ENCODE results near the gene STX10. TPM values are rescaled to one million over a fixed set of nuclear protein-coding genes. Genes with fewer than 3 reads are reported as not detected.

Gene STX10
- total RNA-seq, 1 donor from 2014 or later, result 60.7 TPM

DNA sequence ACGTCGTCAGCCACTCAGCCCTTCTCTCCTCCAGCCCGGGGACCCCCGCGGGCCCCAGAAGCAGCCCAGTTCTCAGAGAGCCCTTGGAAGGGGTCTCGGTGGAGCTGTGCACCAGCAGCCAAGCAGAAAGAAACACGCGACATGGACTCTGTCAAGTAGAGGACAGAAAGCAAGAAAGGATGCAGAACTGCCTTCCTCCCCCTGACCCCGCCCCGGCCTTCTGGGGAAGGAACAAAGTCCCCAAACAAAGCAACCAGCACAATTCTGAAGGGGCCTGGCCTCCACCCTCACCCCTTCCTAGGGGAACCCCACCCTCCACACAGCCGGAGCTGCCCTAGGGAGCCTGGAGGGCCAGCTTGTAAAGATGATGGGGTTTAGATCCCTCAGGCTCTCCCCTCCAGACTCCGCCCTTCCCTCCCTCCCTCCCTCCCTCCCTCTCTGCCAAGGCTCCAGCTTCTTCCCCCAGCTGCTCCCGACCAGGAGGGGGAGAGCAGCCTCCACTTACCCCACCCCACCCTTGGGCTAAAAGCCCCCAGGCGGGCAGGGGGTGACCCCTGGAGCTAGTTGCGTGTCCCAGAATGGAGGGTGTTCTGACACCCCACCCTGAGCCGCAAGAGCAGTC lies 55.3 kb downstream of the STX10 start:
- H3K27ac Mint-ChIP-seq (ENCODE audit: unreplicated experiment), result no peak overlapping the region
- DNase-seq (ENCODE audit: low read depth, low spot score), result no peak

GRCh38 chr19:13094106-13094504 lies 56.1 kb downstream of the STX10 start:
- Mint-ChIP-seq H3K4me3 (no peak overlapping the region), H3K4me1 (peaks cover 24% of the 10 kb centered on the region), H3K36me3 (ENCODE audit: low read depth) (no peaks in the 10 kb centered on the region), H3K27me3 (ENCODE audit: low read depth) (peaks cover 92% of the 10 kb centered on the region), H3K27ac (ENCODE audit: unreplicated experiment) (no peak overlapping the region), H3K9me3 (no peaks in the 10 kb centered on the region)
- TF ChIP-seq, protein P1, sequence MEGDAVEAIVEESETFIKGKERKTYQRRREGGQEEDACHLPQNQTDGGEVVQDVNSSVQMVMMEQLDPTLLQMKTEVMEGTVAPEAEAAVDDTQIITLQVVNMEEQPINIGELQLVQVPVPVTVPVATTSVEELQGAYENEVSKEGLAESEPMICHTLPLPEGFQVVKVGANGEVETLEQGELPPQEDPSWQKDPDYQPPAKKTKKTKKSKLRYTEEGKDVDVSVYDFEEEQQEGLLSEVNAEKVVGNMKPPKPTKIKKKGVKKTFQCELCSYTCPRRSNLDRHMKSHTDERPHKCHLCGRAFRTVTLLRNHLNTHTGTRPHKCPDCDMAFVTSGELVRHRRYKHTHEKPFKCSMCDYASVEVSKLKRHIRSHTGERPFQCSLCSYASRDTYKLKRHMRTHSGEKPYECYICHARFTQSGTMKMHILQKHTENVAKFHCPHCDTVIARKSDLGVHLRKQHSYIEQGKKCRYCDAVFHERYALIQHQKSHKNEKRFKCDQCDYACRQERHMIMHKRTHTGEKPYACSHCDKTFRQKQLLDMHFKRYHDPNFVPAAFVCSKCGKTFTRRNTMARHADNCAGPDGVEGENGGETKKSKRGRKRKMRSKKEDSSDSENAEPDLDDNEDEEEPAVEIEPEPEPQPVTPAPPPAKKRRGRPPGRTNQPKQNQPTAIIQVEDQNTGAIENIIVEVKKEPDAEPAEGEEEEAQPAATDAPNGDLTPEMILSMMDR (conservative IDR thresholded peaks at IDR 0.05), result peak; percentile 2
- DNase-seq (ENCODE audit: low read depth, low spot score), result no peak

More for the DNA sequence above, 55.3 kb downstream of the STX10 start:
- Mint-ChIP-seq H3K27me3 (ENCODE audit: low read depth) (peaks cover 94% of the 10 kb centered on the region), H3K9me3 (no peaks in the 10 kb centered on the region), H3K36me3 (ENCODE audit: low read depth) (no peaks in the 10 kb centered on the region), H3K4me3 (peak overlapping the region; percentile 56), H3K4me1 (peaks cover 26% of the 10 kb centered on the region)
- TF ChIP-seq, protein P1 (conservative IDR thresholded peaks at IDR 0.05), result no peak

Other genes with a start within 250 kb of the STX10 start
- 1.4 and 2.0 TPM in 2 replicates for gene SYCE2, start 231.1 kb downstream of the STX10 start, total RNA-seq
- gene FARSA, start 216.7 kb downstream of the STX10 start, total RNA-seq, result 81.6 and 83.1 TPM in 2 replicates
- gene CALR, start 211.8 kb downstream of the STX10 start, total RNA-seq, result 670 and 679 TPM in 2 replicates
- 77.3 and 82.8 TPM in 2 replicates for gene RAD23A, start 204.5 kb downstream of the STX10 start, total RNA-seq
- 26.0 and 26.4 TPM in 2 replicates for gene GADD45GIP1, start 193.2 kb downstream of the STX10 start, total RNA-seq
- not detected in 2 replicates for gene DAND5, start 180.8 kb downstream of the STX10 start, total RNA-seq
- gene NFIX, start 154.9 kb downstream of the STX10 start, total RNA-seq, result 0.23 and 0.68 TPM in 2 replicates
- gene LYL1, start 47.5 kb downstream of the STX10 start, total RNA-seq, result 0.30 and 0.45 TPM in 2 replicates
- 57.1 and 58.2 TPM in 2 replicates for gene TRMT1, start 33.6 kb downstream of the STX10 start, total RNA-seq
- gene NACC1, start 32.1 kb downstream of the STX10 start, total RNA-seq, result 88.3 and 99.4 TPM in 2 replicates
- gene IER2, start within 50 bp of the STX10 start, total RNA-seq, result 72.5 and 80.3 TPM in 2 replicates

All from neural crest cell (in vitro differentiated cells).